A673 (cell line): ENCODE results near the gene TMPRSS11A. TPM values are rescaled to one million over a fixed set of nuclear protein-coding genes. Genes with fewer than 3 reads are reported as not detected.

ENCODE experiments used
- BruUV-seq: library from RNA; stranded (reverse); fragments of 400-500 nt; replicated peaks from 2 replicates; lab custom pipeline; 2021; lab: Mats Ljungman, UMichigan
- CTCF ChIA-PET: fragments of 300-600 bp; sonication (Branson Sonifier 250); formaldehyde crosslinking; loops from one replicate; lab custom pipeline; 2022; ENCODE audit warnings: antibody characterized with exemption; lab: Charles Lee
- POLR2A ChIA-PET: fragments of 300-600 bp; sonication (Branson Sonifier 250); formaldehyde crosslinking; loops from one replicate; lab custom pipeline; 2022; ENCODE audit warnings: antibody characterized with exemption; ENCODE audit not compliant: low non-redundant PET; lab: Charles Lee
- DNase-seq: peaks from one replicate; pipeline ENCODE4 v3.0.0-alpha.2; 2015; ENCODE audit warnings: low spot score
- H3K27ac ChIP-seq: fragments of 200-600 bp; sonication (generic); 2 replicates; pipeline ENCODE4 v1.5.1; 2016; ENCODE audit warnings: mixed run types, low read depth, mild to moderate bottlenecking, mixed read lengths, antibody characterized with exemption, low read length; ENCODE audit not compliant: poor library complexity, severe bottlenecking
- H3K27me3 ChIP-seq: fragments of 200-600 bp; sonication (generic); replicated peaks from 2 replicates; pipeline ENCODE4 v1.6.1; 2017; ENCODE audit warnings: mixed run types, low read depth, mild to moderate bottlenecking, mixed read lengths, antibody characterized with exemption, low read length; ENCODE audit not compliant: insufficient read depth, poor library complexity
- H3K36me3 ChIP-seq: fragments of 200-600 bp; sonication (generic); 2 replicates; pipeline ENCODE4 v1.6.1; 2016; ENCODE audit warnings: mixed run types, mild to moderate bottlenecking, mixed read lengths, antibody characterized with exemption, low read length; ENCODE audit not compliant: insufficient read depth, poor library complexity, severe bottlenecking
- H3K4me1 ChIP-seq: fragments of 200-600 bp; sonication (generic); 2 replicates; pipeline ENCODE4 v1.6.1; 2017; ENCODE audit warnings: mixed run types, mild to moderate bottlenecking, mixed read lengths, antibody characterized with exemption, low read length; ENCODE audit not compliant: insufficient read depth, poor library complexity, severe bottlenecking
- H3K4me3 ChIP-seq: fragments of 200-600 bp; sonication (generic); 2 replicates; pipeline ENCODE4 v1.5.1; 2016; ENCODE audit warnings: low read depth, mixed run types, mild to moderate bottlenecking, mixed read lengths, low read length; ENCODE audit not compliant: poor library complexity, severe bottlenecking
- H3K9me3 ChIP-seq: fragments of 200-600 bp; sonication (generic); 2 replicates; pipeline ENCODE4 v1.6.1; 2016; ENCODE audit warnings: mixed run types, low read depth, mild to moderate bottlenecking, mixed read lengths, antibody characterized with exemption, low read length; ENCODE audit not compliant: poor library complexity, severe bottlenecking
- EZH2 ChIP-seq: fragments of 200-600 bp; sonication (generic); IDR thresholded peaks from 2 replicates; pipeline ENCODE4 v1.6.1; 2017; ENCODE audit warnings: borderline replicate concordance, low read depth, mild to moderate bottlenecking, mixed read lengths, antibody characterized with exemption, low read length; ENCODE audit not compliant: poor library complexity, severe bottlenecking
- intact Hi-C: fragments of 100-400 bp; cut with micrococcal nuclease; formaldehyde crosslinking; loops from one replicate; pipeline ENCODE4 v1.10.0; 2022; ENCODE audit not compliant: unreplicated experiment
- total RNA-seq: library from RNA; stranded (reverse); gene quantifications from 2 replicates; pipeline ENCODE4 v1.2.3, GENCODE V29; 2021
- TF ChIP-seq, protein P1 (sequence below): fragments of 300-800, 200-600 bp; sonication (generic); conservative IDR thresholded peaks from 2 replicates; pipeline ENCODE4 v1.5.1; 2017; ENCODE audit warnings: low read depth, mild to moderate bottlenecking, antibody characterized with exemption, low read length, moderate library complexity, mixed read lengths

TMPRSS11A gene
- total RNA-seq, 1 experiment from 2014 or later: not detected

DNA sequence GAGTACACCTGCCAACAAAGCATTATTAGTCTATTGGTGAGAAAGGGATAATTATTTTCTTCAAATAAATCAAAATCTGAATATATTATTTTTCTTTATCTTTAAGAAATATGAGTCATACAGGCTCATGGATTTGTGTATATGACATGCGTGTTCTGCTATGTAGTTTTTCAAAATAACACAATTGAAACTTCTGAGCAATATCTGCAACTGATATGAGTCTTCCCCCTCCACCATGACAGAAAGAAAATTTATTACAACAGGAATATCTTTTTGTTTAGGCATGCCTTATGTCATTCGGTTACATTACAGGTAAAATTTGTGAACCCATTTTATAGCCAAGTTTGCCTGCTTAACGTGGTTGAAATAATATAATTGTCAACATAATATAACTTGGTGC, 32.0 kb downstream of the TMPRSS11A start:
- no peaks in the 10 kb centered on the region for H3K4me1 ChIP-seq
- no peak for DNase-seq
- no peak overlapping the region for H3K4me3 ChIP-seq
- H3K9me3 ChIP-seq: no peaks in the 10 kb centered on the region
- no peaks in the 10 kb centered on the region for H3K27me3 ChIP-seq
- H3K36me3 ChIP-seq: no peaks in the 10 kb centered on the region
- intact Hi-C loops: no loop called here
- CTCF ChIA-PET: no interaction called here
- TF ChIP-seq, protein P1, sequence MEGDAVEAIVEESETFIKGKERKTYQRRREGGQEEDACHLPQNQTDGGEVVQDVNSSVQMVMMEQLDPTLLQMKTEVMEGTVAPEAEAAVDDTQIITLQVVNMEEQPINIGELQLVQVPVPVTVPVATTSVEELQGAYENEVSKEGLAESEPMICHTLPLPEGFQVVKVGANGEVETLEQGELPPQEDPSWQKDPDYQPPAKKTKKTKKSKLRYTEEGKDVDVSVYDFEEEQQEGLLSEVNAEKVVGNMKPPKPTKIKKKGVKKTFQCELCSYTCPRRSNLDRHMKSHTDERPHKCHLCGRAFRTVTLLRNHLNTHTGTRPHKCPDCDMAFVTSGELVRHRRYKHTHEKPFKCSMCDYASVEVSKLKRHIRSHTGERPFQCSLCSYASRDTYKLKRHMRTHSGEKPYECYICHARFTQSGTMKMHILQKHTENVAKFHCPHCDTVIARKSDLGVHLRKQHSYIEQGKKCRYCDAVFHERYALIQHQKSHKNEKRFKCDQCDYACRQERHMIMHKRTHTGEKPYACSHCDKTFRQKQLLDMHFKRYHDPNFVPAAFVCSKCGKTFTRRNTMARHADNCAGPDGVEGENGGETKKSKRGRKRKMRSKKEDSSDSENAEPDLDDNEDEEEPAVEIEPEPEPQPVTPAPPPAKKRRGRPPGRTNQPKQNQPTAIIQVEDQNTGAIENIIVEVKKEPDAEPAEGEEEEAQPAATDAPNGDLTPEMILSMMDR: no peak
- no peak for TF ChIP-seq EZH2
- BruUV-seq: no TSS peak
- POLR2A ChIA-PET: no interaction called here
- H3K27ac ChIP-seq: no peak overlapping the region

DNA sequence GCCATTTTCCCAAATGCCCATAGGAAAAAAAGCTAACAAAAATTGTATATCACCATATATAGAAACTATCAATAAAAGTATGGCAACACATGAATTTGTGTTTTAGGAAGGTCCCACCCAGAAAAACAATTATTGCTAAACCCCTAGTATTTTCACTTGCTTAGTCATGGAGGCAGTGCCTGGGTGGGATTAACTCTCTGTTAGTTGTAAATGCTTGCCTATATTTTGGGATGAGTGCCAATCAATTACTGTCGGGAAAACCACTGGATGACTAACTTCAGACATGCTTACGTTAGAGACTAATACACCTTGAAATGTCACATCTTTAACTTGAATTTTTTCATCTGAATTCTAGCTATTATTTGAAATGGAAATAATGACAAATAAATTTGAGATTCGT, 33.9 kb downstream of the TMPRSS11A start:
- no peak overlapping the region for H3K27ac ChIP-seq
- no peak overlapping the region for H3K4me3 ChIP-seq
- intact Hi-C loops: no loop called here
- ChIA-PET POLR2A (no interaction called here), CTCF (no interaction called here)
- no peaks in the 10 kb centered on the region for H3K4me1 ChIP-seq
- BruUV-seq: no TSS peak
- H3K36me3 ChIP-seq: no peaks in the 10 kb centered on the region
- no peaks in the 10 kb centered on the region for H3K9me3 ChIP-seq
- TF ChIP-seq EZH2: no peak
- TF ChIP-seq, protein P1: no peak
- DNase-seq: peak; percentile 22
- no peaks in the 10 kb centered on the region for H3K27me3 ChIP-seq

DNA sequence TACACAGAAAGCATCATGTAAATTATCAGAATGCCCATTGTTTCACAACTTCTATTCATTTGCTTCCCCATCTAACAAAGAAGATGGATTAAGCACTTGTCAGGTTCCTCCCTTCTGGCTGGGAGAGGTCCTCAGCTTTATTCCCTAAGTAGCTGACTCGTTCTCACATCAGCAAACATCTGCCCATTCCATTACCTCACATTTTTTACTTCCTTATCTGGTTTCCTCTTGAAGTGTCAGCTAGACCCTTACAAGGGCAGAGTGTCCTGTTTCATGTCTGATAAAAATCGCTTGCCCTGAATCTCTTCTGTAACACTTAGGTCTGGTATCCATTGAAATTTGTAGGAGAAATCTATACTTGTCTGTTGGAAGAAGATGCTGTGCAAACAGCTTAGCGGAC, 34.7 kb downstream of the TMPRSS11A start:
- no peak overlapping the region for H3K4me3 ChIP-seq
- no peaks in the 10 kb centered on the region for H3K27me3 ChIP-seq
- BruUV-seq: no TSS peak
- no peaks in the 10 kb centered on the region for H3K4me1 ChIP-seq
- H3K27ac ChIP-seq: no peak overlapping the region
- CTCF ChIA-PET: no interaction called here
- no peak for TF ChIP-seq EZH2
- TF ChIP-seq, protein P1: no peak
- POLR2A ChIA-PET: no interaction called here
- no peaks in the 10 kb centered on the region for H3K9me3 ChIP-seq
- H3K36me3 ChIP-seq: no peaks in the 10 kb centered on the region
- DNase-seq: no peak
- intact Hi-C loops: no loop called here
